HTR-8/SVneo (cell line): ENCODE data around the gene FOLR1.

ENCODE experiments used
- DNase-seq: peaks from one replicate; pipeline ENCODE4 v3.0.0; 2011; ENCODE audit warnings: low spot score, mixed read lengths; ENCODE audit not compliant: insufficient read length
- FAIRE-seq: peaks from 2 replicates; lab custom pipeline; 2011; peaks lifted over from hg19 to GRCh38; lab: Jason Lieb, UNC

FOLR1 gene

GRCh38 chr11:72233773-72234513 is 42.0 kb downstream of the FOLR1 start:
- peak; percentile 74 for FAIRE-seq

GRCh38 chr11:72234514-72234830 is 42.5 kb downstream of the FOLR1 start:
- FAIRE-seq, result no peak
- no peak for DNase-seq

More at GRCh38 chr11:72233773-72234513, 42.0 kb downstream of the FOLR1 start:
- DNase-seq, result no peak

GRCh38 chr11:72234920-72235319 is 43.0 kb downstream of the FOLR1 start:
- FAIRE-seq (no peak), DNase-seq (no peak)

DNA sequence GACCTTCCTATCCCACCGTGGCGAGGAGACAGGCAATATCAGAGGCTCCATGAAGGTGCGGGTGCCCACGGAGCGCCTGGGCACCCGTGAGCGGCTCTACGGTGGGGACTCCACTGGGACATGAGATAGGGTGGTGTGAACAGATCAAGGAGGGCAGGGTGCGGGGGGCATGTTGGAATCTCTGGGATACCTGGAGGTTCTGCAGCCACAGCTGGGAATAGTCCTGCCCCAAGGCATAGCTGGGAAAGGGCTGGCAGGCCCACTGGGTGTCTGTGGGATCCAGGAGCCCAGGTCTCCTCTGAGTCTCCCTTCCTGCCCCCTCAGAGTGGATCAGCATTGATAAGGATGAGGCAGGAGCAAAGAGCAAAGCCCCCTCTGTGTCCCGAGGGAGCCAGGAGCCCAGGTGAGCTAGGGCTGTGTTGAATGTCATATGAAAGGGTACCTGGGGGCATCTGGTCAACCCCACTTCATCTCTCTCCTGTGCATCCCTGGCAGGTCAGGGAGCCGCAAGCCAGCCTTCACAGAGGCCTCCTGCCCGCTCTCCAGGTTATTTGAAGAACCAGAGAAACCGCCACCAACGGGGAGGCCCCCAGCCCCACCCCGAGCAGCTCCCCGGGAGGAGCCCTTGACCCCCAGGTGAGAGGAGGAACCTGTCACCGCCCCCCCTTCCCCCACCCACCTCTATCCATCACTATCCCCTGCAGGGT is 43.6 kb downstream of the FOLR1 start:
- no peak for FAIRE-seq

DNA sequence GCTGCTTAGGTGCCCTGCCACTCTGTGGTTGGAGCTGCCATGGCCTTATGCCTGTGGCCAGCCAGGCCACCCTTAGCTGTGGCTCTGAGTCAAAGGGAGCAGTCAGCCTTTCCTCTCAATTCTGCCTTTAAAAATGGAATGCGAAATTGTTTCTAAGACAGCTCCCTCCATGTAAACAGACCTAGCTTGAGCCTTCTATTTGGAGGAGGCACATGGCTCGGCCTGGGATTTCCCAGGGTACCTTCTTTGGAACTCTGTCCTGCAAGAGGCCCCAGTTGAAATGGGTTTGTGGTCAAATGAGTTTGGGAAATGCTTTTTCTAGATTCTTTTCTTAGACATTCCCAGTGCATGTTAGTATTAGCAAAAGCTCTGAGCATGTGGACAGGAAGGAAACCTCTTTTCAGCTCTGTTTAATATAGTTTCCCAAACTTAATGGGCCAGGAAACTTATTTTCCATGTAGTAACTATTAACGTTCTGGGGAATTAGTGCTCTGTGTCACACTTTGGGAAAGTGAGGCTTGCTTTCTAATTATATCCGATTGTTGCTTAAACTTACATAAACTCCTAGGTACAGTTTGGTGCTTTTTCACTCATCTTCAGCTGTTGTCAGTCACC is 44.2 kb downstream of the FOLR1 start:
- DNase-seq, result no peak
- no peak for FAIRE-seq

More for the DNA sequence above, 43.6 kb downstream of the FOLR1 start:
- no peak for DNase-seq

GRCh38 chr11:72236774-72237111 is 44.8 kb downstream of the FOLR1 start:
- FAIRE-seq, result no peak
- DNase-seq, result no peak

DNA sequence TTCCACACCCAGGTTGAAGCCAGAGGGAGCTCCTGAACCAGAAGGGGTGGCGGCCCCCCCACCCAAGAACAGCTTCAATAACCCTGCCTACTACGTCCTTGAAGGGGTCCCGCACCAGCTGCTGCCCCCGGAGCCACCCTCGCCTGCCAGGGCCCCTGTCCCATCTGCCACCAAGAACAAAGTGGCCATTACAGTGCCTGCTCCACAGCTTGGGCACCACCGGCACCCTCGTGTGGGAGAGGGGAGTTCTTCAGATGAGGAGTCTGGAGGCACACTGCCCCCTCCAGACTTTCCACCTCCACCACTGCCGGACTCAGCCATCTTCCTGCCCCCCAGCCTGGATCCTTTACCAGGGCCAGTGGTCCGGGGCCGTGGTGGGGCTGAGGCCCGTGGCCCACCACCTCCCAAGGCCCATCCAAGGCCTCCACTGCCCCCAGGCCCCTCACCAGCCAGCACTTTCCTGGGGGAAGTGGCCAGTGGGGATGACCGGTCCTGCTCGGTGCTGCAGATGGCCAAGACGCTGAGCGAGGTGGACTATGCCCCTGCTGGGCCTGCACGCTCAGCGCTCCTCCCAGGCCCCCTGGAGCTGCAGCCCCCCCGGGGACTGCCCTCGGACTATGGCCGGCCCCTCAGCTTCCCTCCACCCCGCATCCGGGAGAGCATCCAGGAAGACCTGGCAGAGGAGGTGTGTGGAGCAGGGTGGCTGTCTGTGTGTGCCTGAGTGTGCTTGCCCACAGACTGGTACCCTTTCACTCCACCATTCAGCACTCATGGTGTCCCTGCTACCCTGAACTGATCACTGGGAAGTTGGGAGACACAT is 45.4 kb downstream of the FOLR1 start:
- DNase-seq (no peak), FAIRE-seq (no peak)

DNA sequence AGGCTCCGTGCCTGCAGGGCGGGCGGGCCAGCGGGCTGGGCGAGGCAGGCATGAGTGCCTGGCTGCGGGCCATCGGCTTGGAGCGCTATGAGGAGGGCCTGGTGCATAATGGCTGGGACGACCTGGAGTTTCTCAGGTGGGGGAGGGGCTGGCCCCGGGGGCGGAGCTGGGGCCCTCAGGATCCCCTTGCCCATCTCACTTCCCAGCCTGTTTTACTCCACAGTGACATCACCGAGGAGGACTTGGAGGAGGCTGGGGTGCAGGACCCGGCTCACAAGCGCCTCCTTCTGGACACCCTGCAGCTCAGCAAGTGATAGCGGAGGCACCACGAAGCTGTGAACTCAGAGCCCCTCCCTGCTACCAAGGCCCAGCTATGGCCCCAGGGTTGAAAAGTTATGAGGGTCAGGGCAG is 46.1 kb downstream of the FOLR1 start:
- DNase-seq (peak; percentile 73), FAIRE-seq (no peak)

DNA sequence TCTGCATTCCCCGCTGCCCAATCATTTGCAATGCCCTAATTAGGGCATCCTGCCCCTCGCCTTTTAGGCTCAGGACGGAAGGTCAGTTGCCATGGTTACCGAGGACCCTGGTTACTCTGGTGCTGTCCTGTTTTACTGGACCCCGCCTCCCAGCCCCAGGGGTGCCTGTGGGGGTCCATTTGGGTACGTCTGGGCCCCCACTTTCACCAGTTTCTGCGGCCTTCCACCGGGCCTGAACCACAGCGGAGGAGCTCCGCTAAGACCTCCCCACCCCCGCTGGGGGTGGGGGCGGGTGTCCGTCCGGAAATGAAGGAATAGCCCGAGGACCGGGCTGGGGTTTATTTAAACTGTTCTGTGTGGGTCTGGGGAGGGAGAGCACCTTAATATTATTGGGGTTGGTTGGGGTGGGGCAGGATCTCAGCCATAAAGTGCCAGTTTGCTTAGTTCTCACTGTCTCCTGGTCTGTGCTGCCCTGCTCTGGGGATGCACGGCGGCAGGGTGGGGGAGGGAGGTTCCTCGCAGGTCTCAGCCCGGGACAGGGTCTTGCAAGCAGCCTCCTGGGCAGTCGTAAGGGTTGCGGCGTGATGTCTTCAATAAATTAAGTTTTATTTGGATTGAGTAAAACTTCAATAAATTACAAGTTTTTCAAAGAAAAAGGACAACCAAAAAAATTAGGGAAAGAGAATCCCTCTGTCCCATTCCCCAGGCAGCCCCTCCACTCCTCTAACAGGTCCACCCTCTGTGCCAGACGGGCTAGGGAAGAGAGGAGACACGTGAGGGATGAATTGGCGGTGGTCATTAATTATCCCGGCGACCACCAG is 46.8 kb downstream of the FOLR1 start:
- no peak for DNase-seq
- FAIRE-seq, result no peak

- DNase-seq, result no peak
- FAIRE-seq, result no peak
These were observed 47.4 kb downstream of the FOLR1 start for GRCh38 chr11:72239313-72239848.

DNA sequence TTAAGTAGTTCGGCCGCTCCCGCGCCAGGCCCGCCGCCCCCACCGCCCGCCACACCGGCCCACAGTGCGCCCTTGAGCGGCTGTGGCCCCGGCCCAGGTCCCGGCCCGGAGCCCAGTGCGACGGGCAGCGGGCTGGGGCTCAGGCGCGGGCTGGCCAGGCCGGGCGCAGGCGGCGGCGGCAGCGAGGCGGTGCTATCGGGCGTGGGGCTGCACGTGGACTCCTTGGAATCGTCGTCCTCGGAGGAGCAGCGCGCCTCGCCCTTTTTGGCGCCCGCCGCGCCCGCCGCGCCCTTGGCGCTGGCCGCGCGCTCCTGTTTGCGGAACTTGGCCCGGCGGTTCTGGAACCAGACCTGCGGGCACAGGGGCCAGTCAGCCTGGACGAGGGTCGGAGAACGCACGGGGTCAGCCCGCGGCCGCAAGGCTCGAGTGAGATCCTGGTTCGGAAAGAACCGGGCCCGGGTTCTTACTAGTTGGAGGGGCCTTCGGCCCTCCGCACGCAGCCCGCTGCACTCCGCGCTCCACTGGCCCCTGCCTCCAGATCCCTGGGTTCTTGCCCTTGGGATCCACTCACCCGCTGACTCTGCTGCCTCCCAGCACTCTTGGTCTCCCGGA is 48.0 kb downstream of the FOLR1 start:
- no peak for FAIRE-seq
- DNase-seq, result no peak

- no peak for FAIRE-seq
- no peak for DNase-seq
These were observed 48.7 kb downstream of the FOLR1 start for GRCh38 chr11:72240461-72241290.

- DNase-seq (no peak), FAIRE-seq (no peak)
These were observed 49.4 kb downstream of the FOLR1 start for GRCh38 chr11:72241291-72241781.

DNA sequence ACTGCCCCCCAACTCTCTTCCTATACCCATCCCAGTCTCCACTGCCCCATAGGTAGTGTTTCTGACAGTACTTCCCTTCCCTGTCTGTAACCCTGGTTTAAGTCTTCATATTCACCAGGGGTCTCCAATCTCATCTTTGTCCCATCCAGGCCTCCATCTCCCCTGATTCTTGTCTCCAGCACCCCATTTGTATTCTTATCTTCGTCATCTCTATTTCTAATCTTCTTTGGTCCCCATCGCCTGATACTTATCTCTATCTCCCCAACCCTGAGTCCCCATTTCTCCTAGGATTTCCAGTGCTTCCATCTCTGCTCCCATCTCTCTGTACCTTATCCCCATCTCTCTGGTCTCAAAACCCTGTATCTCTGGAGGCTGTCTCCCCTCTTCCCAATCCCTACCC is 50.2 kb downstream of the FOLR1 start:
- FAIRE-seq (no peak), DNase-seq (no peak)

- FAIRE-seq, result no peak
- no peak for DNase-seq
These were observed 51.5 kb downstream of the FOLR1 start for GRCh38 chr11:72243173-72244059.

GRCh38 chr11:72244060-72244360 is 52.1 kb downstream of the FOLR1 start, which contains the start of gene PHOX2A:
TSS of gene PHOX2A (minus strand) at chr11:72244176. CDS start at chr11:72244004, 172 bp downstream.
- DNase-seq (no peak), FAIRE-seq (no peak)
